GM21723 (cell line): ENCODE results near the gene IL21R.
"Not testable (repeated sequence)": the region's sequence is repeated elsewhere in the genome, so short reads cannot be mapped to it uniquely, and the experiment has no call there.

ENCODE experiments used
- ATAC-seq: cut with Tn5 transposase; IDR thresholded peaks from one replicate; pipeline ENCODE4 v1.9.1; 2021; ENCODE audit warnings: mild to moderate bottlenecking, moderate library complexity; ENCODE audit not compliant: unreplicated experiment

Gene IL21R

DNA sequence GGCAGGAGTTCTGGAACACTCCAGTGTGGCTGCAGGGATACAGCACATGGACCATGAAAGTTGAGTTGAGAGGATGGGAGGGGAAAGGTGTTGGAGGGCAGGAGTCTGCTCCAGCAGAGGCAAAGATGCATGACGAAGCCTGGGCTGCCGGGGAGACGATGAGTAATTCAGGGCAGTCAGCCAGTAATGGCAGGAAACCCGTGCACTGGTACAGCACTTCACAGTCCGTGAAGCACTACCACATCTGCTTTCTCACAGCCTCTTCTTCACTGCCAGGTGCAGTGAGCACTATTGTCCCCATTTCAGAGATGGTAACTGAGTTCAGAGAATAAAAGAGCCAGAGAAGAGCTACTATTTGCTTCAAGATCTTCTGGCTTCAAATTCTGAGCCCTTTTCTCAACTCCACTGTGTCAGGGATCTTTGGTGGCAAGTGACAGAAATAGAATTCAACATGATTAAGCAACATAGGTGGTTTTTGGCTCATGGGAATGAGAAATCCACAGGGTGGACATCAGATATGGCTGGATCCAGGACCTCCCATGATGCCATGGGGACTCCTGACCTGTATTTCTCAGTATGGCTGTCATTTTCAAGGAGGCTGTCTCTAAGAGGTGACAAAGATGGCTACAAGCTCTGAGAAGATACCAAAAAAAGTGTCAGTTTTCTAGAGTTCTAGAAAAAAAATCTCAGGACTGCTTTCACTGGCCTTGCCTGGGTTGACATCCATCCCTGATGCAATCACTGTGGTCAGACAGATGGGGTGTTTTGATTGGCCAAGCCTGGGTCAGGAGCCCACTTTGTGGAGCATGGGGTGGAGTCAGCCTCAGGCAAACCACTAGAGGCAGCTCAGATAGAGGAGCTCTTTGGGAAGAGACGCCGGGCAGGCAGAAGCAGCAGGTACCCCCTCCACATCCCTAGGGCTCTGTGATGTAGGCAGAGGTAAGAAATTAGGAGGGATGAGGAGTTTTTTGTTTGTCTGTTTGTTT, 24.7 kb downstream of the IL21R start:
- peak; percentile 72 for ATAC-seq

- no peak for ATAC-seq
Observed at GRCh38 chr16:27427538-27427937, 25.6 kb downstream of the IL21R start.

- no peak for ATAC-seq
Observed at GRCh38 chr16:27428026-27428785, 26.2 kb downstream of the IL21R start.

- ATAC-seq: no peak
Observed at GRCh38 chr16:27429330-27429871, 27.4 kb downstream of the IL21R start.

DNA sequence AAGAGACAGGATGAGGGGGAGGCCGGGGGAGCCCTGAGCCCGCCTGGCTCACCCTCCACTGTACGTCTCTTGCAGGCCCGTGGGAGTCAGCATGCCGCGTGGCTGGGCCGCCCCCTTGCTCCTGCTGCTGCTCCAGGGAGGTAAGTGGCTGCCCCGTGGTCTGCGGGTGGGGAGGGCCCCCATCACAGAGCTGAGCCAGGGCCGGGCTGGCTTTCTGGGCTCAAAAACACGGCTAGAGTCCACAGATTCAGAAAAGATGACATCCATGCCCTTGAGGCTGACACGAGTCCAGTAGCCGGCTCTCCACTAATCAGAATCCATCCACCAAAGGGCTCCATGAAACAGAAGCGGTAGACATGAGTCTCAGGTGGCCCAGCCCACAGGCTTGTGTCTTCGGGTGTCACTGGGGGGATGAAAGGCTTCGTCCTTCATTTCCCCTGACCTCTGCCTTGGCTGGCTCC, 28.0 kb downstream of the IL21R start:
- no peak for ATAC-seq

- ATAC-seq: no peak
Observed at GRCh38 chr16:27430512-27430911, 28.5 kb downstream of the IL21R start.

DNA sequence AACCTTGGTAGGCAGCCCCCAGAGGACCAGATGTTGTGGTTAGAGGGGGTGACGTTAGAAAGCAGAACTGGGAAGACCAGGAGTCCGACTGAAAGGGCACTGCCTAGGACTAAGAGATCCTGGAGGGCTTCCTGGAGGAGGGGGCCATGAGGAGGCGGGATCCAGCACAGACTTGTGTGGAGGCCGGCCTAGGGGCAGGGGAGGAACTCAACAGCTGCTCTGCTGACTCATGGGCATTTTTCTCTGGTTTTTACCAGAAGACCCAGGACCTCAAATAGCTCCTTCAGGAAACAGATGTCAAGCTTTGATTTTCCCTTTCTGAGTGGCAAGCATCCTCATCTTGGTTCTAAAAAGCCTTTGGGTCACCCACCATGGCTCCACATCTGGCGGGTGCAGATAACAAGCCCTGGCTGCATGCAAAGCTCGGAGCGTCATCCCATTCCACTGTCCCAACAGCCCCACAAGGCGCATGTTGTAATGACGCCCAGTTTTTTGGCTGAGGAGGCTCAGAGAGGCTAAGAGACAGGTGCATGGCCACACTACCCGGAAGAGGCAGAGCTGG, 29.0 kb downstream of the IL21R start:
- no peak for ATAC-seq

DNA sequence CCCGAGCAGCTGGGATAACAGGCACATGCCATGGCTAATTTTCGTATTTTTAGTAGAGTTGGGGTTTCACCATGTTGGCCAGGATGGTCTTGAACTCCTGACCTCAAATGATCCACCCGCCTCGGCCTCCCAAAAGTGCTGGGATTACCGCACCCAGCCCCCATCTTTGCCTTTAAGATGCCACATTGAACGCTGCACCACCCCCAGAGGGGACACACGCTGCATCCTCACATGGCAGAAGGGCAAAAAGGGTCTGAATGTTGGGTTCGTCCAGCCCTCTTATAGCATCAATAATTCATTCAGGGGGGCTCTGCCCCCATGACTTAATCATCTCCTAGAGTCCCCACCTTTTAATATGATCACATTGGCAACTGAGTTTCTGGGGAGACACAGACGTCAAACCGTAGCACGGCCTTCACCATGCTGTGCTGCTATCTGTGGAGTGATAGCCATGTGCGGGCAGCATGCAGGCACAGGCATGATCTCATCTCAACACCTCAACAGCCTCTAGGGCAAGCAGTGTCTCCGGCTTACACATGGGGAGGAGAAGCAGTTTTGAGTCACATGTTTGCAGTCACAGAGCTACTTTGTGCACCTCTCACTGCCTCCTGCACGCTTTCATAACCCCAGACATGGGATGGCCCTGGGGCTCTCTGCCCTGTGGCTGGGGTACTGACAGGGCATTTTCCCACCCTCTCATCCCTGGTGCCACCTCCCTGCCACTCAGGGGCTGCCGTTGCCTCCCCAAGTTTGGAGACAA, 30.0 kb downstream of the IL21R start:
- no peak for ATAC-seq

DNA sequence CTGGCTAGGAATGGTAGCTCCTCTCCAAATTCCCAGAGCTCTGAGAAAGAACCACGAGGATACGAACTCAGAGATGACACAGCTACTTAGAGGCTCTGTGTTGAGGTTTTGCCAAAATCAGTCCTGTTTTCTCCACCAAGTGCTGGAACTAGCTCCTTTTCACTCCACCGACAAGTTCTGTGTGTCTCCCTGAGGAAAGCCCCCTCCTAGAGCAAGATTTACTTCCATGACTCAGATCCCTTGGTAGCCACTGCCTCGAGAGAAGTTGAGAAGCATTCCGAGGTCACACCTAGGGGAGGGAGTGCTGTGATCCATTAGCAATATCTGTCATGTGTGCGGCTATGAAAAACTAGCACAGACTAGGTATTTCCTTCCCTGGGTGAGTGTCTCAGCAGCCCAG, 30.6 kb downstream of the IL21R start:
- ATAC-seq: no peak

DNA sequence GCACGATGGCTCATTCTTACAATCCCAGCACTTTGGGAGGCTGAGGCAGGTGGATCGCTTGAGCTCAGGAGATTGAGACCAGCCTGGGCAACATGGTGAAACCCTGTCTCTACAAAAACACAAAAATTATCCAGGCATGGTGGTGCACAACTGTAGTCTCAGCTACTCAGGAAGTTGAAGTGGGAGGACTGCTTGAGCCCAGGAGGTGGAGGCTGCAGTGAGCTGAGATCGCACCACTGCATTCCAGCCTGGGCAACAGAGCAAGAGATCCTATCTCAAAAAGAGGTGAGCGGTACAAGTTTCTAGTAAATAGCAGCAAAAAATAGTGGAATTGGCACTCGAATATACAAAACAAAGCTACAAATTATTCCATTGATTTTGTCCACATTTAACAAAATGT, 31.2 kb downstream of the IL21R start:
- not testable (repeated sequence) for ATAC-seq

DNA sequence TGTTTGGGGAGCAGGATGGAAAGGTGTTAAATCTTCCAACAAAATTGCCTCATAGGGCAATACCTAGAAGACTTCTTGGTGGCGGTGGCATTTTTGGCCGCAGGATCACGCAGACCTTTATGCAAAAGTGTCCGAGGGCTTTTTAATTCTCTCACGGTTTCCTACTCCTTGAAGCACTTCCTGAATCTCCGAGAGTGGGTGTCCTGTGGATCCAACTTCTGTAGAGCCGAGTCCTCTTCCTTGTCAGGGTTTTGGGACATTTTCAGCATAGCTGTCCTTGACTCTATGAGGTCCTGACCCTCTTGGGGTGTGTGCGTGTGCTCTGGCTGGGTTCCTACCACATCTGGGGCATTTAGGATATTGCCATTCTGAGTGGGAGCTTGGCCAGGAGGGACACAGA, 31.7 kb downstream of the IL21R start:
- no peak for ATAC-seq

- no peak for ATAC-seq
Observed at GRCh38 chr16:27434141-27435051, 32.4 kb downstream of the IL21R start.

DNA sequence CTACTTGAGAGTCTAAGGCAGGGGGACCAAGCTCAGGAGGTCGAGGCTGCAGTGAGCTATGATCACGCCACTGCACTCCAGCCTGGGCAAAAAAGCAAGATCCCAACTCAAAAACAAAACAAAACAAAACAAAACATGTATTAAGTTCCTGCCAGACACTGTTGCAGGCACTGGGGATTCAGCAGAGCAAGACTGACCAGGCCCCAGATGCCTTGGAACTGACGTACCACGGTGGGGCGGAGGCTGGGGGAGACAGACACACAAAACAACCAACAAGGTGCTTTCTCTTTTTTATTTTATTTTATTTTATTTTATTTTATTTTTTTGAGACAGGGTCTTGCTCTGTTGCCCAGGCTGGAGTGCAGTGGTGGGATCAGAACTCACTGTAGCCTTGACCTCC, 33.2 kb downstream of the IL21R start:
- ATAC-seq: not testable (repeated sequence)

DNA sequence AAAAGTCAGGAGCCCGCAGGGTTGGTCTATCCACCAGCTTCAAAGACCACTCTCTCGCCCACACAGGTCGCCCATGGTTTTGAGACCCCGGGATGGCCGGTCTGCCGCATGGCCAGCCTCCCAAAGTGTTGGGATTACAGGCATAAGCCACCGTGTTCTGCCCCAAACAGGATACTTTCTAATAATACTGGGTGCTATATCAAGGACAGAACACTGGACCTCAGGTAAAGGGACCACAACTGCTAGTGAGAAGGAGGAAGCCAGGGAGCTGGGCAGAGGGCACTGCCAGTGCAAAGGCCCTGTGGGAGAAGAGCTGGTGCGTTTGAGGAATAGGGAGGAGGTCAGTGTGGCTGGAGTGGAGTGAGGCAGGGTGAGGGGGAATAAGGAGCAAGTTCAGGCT, 34.1 kb downstream of the IL21R start:
- no peak for ATAC-seq

- no peak for ATAC-seq
Observed at GRCh38 chr16:27436921-27437650, 35.1 kb downstream of the IL21R start.

- no peak for ATAC-seq
Observed at GRCh38 chr16:27437946-27438345, 36.0 kb downstream of the IL21R start.

GRCh38 chr16:27439271-27440018, 37.5 kb downstream of the IL21R start:
- ATAC-seq: no peak

- no peak for ATAC-seq
Observed at GRCh38 chr16:27441276-27441675, 39.3 kb downstream of the IL21R start.
